GM04504 (cell line): ENCODE results near the gene SNHG17.
A peak's percentile ranks its signal among the peaks of the same experiment; 100 is the strongest.
"Not testable (repeated sequence)": the region's sequence is repeated elsewhere in the genome, so short reads cannot be mapped to it uniquely, and the experiment has no call there.

ENCODE experiments used
- DNase-seq: peaks from one replicate; pipeline ENCODE4 v3.0.0-alpha.2; 2012; ENCODE audit warnings: low read depth

Gene SNHG17

DNA sequence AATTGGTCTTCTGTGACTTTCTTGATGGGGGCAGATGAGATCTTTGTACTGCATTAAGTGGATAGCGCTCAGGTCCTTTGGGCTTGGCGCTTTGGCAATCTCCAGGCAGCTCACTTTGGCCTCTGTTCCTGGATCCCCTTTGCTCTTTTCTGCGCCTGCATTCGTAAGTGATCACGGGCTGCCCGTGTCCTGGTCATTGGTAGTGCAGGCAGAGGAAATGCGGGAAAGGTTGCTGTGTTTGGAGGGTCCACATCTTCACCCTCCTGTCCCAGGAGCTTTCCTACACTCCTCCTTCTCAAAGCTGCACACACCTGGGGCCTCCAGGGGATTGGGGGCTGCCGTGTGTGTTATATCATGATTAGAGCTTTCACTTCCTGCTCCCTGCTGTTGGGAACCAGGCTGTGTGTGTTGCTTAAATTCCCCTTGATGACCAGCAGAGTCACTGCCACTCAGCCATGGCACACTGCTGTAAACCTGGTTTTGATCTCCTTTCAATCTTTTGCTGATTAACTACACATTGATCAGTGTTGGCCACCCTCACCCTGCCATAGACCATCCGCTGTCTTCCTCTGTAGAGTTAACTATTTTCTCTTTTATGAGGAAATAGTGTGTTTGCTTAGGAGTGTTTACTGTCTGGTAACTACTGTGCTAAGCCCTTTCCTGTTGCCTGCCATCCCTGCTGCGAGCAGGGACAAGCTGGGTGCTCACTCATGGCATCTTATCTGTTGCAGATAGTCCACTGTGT, 13.0 kb upstream of the SNHG17 start:
- no peak for DNase-seq

GRCh38 chr20:38447251-38447661, 12.1 kb upstream of the SNHG17 start:
- no peak for DNase-seq

- DNase-seq = peak; percentile 73
These were observed 11.5 kb upstream of the SNHG17 start for GRCh38 chr20:38446441-38447209.

DNA sequence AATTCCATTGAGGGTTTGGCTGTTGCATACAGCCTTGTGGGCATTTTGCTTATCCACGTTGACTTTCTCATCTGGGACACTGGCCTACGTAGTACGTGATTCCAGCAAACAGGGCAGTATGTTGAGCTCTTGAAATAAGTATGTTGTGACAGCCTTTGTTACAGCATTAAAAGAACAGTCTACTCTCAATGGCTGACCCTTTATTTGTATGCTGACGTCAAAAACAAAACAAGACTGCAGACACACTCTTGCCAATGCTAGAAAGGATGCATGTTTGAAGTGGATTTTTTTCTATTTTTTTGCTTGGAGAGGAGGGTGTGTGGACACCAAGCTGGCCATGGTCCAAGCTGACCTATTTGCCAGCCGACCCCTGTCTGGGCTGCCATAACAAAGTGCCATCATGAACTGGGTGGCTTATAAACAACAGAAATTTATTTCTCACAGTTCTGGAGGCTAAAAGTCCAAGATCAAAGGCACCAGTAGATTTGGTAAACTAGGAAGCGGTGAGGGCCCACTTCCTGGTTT, 10.8 kb upstream of the SNHG17 start:
- DNase-seq = no peak

GRCh38 chr20:38445381-38445796, 10.3 kb upstream of the SNHG17 start:
- no peak for DNase-seq

DNA sequence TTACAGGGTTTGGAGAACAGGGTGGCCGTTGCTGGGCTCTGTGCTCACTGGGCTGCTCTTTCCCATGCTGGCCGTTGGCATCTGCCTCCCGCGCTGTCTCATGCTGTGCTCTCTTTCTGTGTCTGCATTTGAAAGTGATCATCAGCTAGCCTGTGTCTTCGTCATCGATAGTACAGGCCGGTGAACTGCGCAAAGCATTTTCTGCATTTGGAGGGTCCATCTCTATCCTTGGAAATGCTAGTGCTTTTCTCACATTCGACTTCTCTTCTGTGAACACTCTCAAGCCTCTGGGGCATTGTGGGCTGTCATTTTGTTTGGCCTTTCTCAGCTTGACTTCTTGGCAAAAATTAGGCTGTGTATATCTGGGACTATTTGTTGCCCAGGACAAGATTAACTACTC, 6.8 kb upstream of the SNHG17 start:
- no peak for DNase-seq

DNA sequence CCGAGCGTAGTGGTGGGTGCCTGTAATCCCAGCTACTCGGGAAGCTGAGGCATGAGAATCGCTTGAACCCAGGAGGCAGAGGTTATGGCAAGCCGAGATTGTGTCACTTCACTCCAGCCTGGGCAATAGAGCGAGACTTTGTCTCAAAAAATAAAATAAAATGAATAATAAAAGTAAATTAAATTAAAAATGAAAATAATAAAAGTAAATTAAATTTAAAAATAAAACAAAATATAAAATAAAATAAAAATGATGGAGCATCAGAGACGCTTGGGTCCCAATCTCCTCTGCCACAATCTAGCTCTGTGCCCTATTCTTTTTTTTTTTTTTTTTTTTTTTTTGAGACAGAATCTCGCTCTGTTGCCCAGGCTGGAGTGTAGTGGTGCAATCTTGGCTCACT, 6.0 kb upstream of the SNHG17 start:
- not testable (repeated sequence) for DNase-seq

GRCh38 chr20:38437796-38438195, 2.7 kb upstream of the SNHG17 start:
- no peak for DNase-seq

DNA sequence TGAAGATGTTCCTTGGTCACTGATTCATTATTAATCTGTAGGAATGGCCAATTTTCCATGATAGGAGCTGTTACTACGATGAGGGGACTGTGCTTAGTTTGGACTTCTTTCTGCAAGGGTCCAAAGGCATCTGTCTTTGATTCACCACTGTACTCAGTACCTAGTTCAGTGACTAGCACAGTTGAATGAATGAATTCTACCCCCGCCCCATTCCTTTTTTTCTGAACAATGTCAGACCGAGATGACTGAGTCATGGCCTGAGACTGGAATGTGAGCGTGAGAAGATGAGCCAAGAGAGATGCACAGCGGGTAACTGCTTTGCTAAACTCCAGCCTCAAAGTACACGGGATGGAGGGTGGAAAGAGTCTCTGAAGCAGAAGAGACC, 419 bp upstream of the SNHG17 start:
- DNase-seq = no peak

DNA sequence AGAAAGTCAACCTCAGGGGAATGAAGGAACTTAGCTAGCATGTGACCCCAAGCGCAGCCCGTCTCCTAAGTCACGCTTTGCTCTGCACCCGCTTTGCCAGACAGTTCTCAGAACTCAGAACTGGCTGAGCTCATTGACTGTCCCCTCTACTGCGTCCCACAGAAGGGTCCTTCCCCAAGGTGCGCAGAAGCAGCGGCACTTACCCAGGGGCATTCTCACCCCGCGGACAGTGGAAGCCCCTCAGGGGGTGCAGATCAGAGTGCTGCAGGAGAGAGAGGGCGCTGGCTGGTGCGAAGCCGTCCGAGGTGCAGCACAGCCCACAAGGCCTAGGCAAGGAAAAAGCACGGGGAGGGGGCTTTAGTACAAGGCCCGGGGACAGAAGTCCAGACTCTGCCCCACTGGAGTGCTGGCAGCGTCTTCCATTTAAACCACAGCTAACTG, 807 bp downstream of the SNHG17 start:
- no peak for DNase-seq

DNA sequence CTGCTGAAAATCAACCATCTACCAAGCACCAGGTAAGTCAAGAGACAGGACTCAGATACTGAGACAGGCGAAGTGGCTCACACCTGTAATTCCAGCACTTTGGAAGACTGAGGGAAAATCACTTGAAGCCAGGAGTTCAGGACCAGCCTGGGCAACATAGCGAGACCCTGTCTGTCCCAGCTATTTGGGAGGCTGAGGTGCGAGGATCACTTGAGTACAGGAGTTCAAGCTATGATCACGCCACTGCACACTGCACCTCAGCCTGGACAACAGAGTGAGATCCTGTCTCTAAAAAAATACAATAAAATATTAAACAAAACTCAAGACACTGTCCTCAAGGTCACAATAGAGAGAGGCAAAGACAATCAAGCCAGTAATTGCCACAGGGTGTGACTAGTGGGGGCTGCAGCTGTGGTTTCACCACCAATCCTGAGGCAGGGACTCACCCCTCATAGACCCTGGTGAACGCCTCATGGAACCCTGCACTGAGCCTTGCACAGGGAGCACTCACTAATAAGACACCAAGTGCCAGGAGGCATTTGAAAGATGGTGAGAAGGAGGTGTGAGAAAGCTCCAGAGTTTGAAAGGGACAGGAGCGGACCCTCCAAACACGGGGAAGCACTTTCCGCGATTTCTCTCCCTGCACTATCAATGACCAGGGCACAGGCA, 1.7 kb downstream of the SNHG17 start:
- no peak for DNase-seq

- DNase-seq = not testable (repeated sequence)
These were observed 2.3 kb downstream of the SNHG17 start for GRCh38 chr20:38432870-38433269.

DNA sequence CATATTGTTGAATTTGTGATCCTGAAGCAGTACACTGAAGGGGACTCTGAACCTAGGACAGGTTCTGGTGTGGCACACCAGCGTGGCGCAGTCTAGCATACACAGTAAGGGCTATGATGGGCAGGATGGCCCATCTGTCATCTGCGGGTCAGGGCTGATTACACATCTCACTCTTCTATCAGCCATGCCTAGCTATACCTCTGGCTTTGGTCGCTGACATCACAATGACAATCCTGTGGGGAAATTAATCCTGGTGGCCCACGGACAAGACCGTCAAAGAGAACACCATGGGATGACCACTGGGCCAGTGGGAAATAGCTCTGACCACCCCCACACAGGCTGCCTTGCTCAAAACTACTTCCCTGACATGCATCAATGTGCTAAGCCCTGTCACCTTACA, 2.8 kb downstream of the SNHG17 start:
- no peak for DNase-seq

DNA sequence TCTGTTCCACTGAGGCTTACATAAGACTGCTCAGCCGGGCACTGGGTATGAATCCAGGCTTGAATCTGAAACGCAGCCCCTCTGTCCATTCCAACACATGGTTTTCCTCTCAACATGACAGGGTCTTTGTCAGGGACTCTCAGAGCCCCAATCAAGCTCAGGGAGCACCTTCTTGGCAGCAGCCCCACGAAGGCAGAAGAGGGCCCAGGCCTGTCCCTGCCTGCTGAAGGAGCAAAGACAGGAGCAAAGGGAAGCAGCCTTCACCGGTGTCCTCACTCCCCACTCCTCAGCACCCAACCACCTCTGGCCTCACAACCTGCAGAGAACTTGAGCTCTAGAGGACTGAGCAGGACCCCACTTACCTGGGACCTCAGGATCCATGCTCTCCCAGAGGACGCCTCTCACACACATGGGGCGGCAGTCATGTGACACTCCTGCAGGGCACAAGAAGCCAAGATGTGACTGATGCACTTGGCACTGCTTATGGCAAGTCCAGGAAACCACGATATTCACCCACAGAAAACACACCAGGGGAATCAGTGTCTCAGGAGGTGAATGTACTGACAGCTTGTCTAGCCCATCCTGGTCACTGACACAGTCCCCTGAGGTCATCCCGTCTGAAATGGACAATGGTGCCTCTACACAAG, 4.3 kb downstream of the SNHG17 start:
- DNase-seq = no peak

DNA sequence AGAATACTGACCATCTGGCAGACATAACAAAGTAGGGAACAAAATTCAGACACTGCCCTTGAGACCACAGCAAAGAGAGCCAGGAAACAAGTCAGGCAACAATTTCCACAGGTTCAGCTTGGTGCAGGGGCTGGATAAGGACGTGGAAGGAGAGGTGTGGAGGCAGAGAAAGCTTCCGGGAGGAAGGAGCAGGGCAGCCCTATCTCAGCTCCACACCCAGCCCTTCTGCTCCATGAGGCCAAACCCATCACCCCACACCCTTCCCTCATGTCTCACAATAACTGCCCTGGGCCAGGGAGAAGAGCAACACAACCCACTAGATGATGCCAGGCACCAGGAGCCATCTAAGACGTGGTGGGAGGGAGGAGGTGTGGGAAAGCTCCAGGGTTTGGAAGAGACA, 5.8 kb downstream of the SNHG17 start:
- no peak for DNase-seq

- no peak for DNase-seq
These were observed 6.3 kb downstream of the SNHG17 start for GRCh38 chr20:38428800-38429199.

GRCh38 chr20:38427655-38428023, 7.5 kb downstream of the SNHG17 start:
- no peak for DNase-seq

- peak; percentile 88 for DNase-seq
These were observed 8.9 kb downstream of the SNHG17 start for GRCh38 chr20:38426006-38426897.

DNA sequence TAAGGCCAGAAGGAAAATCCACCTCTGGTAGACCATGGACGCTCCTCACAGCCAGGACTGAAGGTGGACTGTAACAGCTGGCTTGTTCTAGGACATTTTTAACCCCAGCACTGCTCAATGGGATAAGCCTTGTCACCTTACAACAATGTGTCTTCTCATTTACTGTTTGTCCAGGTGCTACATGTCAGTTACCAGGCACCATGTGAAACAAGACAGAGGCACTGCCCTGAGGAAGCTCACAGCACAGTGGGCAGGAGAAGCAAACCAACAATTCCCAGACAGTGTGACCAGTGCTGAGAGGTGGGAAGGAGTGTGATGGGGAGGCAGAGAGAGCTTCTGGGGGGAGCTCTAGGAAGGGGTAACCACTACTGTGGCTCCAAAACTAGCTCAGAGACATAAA, 10.7 kb downstream of the SNHG17 start:
- no peak for DNase-seq

DNA sequence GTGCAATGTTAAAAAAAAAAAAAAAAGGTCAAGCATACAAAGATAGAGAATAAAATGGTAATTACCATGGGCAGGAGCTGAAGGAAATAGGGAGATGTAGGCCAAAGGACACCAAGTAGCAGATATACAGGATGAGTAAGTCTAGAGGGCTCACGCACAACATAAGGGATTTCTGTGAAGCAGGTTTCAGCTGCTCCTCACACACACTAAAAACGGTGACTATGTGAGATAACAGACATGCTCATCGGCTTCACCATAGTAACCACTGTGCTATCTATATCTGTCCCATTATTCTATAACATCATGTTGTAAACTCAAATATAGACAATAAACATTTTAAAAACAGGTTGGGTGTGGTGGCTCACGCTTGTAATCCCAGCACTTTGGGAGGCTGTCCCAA, 11.6 kb downstream of the SNHG17 start:
- DNase-seq = no peak

DNA sequence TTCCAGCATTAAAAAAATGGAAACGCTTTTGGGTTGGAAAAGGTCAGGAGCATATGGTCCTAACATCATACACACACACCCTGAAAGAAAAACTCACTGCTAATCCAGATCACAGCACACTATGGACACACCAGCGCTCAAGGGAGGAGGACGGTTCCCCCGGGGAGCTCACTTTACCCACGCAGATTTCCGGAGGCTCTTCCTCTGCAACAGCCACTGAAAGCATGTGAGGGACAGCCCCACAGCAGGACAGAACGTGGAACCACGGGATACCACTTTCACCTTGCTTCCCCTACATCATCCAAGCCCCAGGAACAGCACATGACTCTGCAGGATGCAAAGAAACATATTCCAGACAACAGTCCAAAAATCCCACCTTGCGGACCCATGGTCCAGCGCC, 13.2 kb downstream of the SNHG17 start:
- DNase-seq = no peak
